Neutrophil (primary cell): ENCODE results near the gene NOCT.
"Not testable (repeated sequence)": the region's sequence is repeated elsewhere in the genome, so short reads cannot be mapped to it uniquely, and the experiment has no call there.

Source experiments
- H3K27ac ChIP-seq: fragments of 200-600 bp; sonication (generic); 2 replicates; pipeline ENCODE4 v1.5.1; 2016; ENCODE audit warnings: mild to moderate bottlenecking, moderate library complexity
- H3K27me3 ChIP-seq: fragments of 200-600 bp; sonication (generic); 2 replicates; pipeline ENCODE4 v1.6.0; 2016; ENCODE audit warnings: mild to moderate bottlenecking
- H3K36me3 ChIP-seq: fragments of 200-600 bp; sonication (generic); 2 replicates; pipeline ENCODE4 v1.5.1; 2017
- H3K4me1 ChIP-seq, 2 experiments: fragments of 200-600 bp in 1 of 2; sonication (generic) in 1 of 2; 1 replicate in 1 of 2; 2 replicates in 1 of 2; pipeline versions ENCODE4 v1.5.1 to v1.6.1; 2013 to 2016; ENCODE audit warnings: low read depth in 1 of 2, low read length in 1 of 2, mild to moderate bottlenecking in 1 of 2, moderate library complexity in 1 of 2; ENCODE audit not compliant: control insufficient read depth in 1 of 2, insufficient read depth in 1 of 2
- H3K4me3 ChIP-seq, 2 experiments: fragments of 200-600 bp in 1 of 2; sonication (generic) in 1 of 2; 1 replicate in 1 of 2; 2 replicates in 1 of 2; pipeline ENCODE4 v1.5.1; 2013 to 2016; ENCODE audit warnings: low read depth in 1 of 2, low read length in 1 of 2, mild to moderate bottlenecking in 1 of 2, moderate library complexity in 1 of 2
- H3K9me3 ChIP-seq: fragments of 200-600 bp; sonication (generic); 2 replicates; pipeline ENCODE4 v1.5.1; 2016
- CTCF ChIP-seq: fragments of 200-600 bp; sonication (generic); IDR thresholded peaks from 2 replicates; pipeline ENCODE4 v1.5.1; 2016; ENCODE audit warnings: antibody characterized with exemption

Gene NOCT

GRCh38 chr4:139018971-139019758 is 3.6 kb downstream of the NOCT start:
- peak overlapping the region; percentile 66 for H3K27ac ChIP-seq
- H3K36me3 ChIP-seq: no peaks in the 10 kb centered on the region
- H3K4me1 ChIP-seq: peaks cover 60 to 68% of the 10 kb centered on the region in 2 experiments
- no peak overlapping the region for H3K4me3 ChIP-seq
- TF ChIP-seq CTCF: no peak
- H3K27me3 ChIP-seq: no peaks in the 10 kb centered on the region
- no peaks in the 10 kb centered on the region for H3K9me3 ChIP-seq

GRCh38 chr4:139020384-139020783 is 4.8 kb downstream of the NOCT start:
- Histone ChIP-seq H3K4me3 (no peak overlapping the region), H3K4me1 (peaks cover 49 to 56% of the 10 kb centered on the region in 2 experiments), H3K27ac (peak overlapping the region; percentile 66), H3K27me3 (no peaks in the 10 kb centered on the region), H3K36me3 (no peaks in the 10 kb centered on the region), H3K9me3 (no peaks in the 10 kb centered on the region)
- no peak for TF ChIP-seq CTCF

- H3K27me3 ChIP-seq, H3K9me3 ChIP-seq, H3K36me3 ChIP-seq, H3K4me3 ChIP-seq: not testable (repeated sequence)
- H3K4me1 ChIP-seq: peaks cover 52 to 56% of the 10 kb centered on the region in 2 experiments
- H3K27ac ChIP-seq: peak overlapping the region; percentile 1
Measured at GRCh38 chr4:139021071-139021470, 5.5 kb downstream of the NOCT start.

- no peak for TF ChIP-seq CTCF
- H3K4me3 ChIP-seq: no peak overlapping the region
- H3K9me3 ChIP-seq: no peaks in the 10 kb centered on the region
- no peaks in the 10 kb centered on the region for H3K36me3 ChIP-seq
- H3K27ac ChIP-seq: peak overlapping the region; percentile 2
- H3K4me1 ChIP-seq: peaks cover 39 to 47% of the 10 kb centered on the region in 2 experiments
- no peaks in the 10 kb centered on the region for H3K27me3 ChIP-seq
Measured at GRCh38 chr4:139022835-139023234, 7.3 kb downstream of the NOCT start.

- H3K4me1 ChIP-seq: peaks cover 34 to 44% of the 10 kb centered on the region in 2 experiments
- peaks cover 6% of the 10 kb centered on the region for H3K36me3 ChIP-seq
- H3K27ac ChIP-seq: peak overlapping the region; percentile 23
- no peak overlapping the region for H3K4me3 ChIP-seq
- no peaks in the 10 kb centered on the region for H3K27me3 ChIP-seq
- no peaks in the 10 kb centered on the region for H3K9me3 ChIP-seq
- TF ChIP-seq CTCF: no peak
Measured at GRCh38 chr4:139024686-139025085, 9.1 kb downstream of the NOCT start.

GRCh38 chr4:139025841-139026240 is 10.3 kb downstream of the NOCT start:
- H3K4me3 ChIP-seq: no peak overlapping the region
- H3K36me3 ChIP-seq: peaks cover 6% of the 10 kb centered on the region
- no peaks in the 10 kb centered on the region for H3K27me3 ChIP-seq
- TF ChIP-seq CTCF: no peak
- H3K27ac ChIP-seq: peak overlapping the region; percentile 25
- H3K9me3 ChIP-seq: no peaks in the 10 kb centered on the region
- peaks cover 34 to 45% of the 10 kb centered on the region in 2 experiments for H3K4me1 ChIP-seq
